Endothelial cell of umbilical vein (primary cell): ENCODE results near the gene H19. TPM values are rescaled to one million over a fixed set of nuclear protein-coding genes. Genes with fewer than 3 reads are reported as not detected.

Source experiments
- BruUV-seq: library from RNA; stranded (reverse); fragments of 400-500 nt; replicated peaks from 2 replicates; lab custom pipeline; 2021; lab: Mats Ljungman, UMichigan
- CTCF ChIA-PET: fragments of 300-600, 350-600 bp; sonication (Branson Sonifier 250); formaldehyde crosslinking; loops from one replicate; lab custom pipeline; 2021; ENCODE audit warnings: antibody characterized with exemption, inconsistent platforms; lab: Charles Lee
- POLR2A ChIA-PET: fragments of 300-600, 350-600 bp; sonication (Branson Sonifier 250); formaldehyde crosslinking; loops from one replicate; lab custom pipeline; 2021; ENCODE audit warnings: antibody characterized with exemption, inconsistent platforms; lab: Charles Lee
- DNase-seq: peaks from one replicate; pipeline ENCODE4 v3.0.0-alpha.2; 2011; ENCODE audit warnings: low read depth, low spot score
- FAIRE-seq: peaks from 2 replicates; lab custom pipeline; 2011; peaks lifted over from hg19 to GRCh38; lab: Jason Lieb, UNC
- H2AFZ ChIP-seq: 2 replicates; pipeline ENCODE4 v1.6.0; 2012; ENCODE audit warnings: low read depth, low read length, control low read depth, inconsistent platforms
- H3K27ac ChIP-seq: 2 replicates; pipeline ENCODE4 v1.5.1; 2011; ENCODE audit warnings: low read depth, mild to moderate bottlenecking, control low read depth, low read length, moderate library complexity; ENCODE audit not compliant: insufficient read depth
- H3K27me3 ChIP-seq, 2 experiments: 2 replicates each; pipeline versions ENCODE4 v1.6.0 to v1.6.1; 2011; ENCODE audit warnings: low read length in 2 of 2, mixed read lengths in 1 of 2; ENCODE audit not compliant: control insufficient read depth in 2 of 2, insufficient read depth in 2 of 2
- H3K36me3 ChIP-seq, 2 experiments: 2 replicates in 1 of 2; 3 replicates in 1 of 2; pipeline ENCODE4 v1.5.1; 2011; ENCODE audit warnings: low read length in 2 of 2, mild to moderate bottlenecking in 1 of 2, moderate library complexity in 1 of 2; ENCODE audit not compliant: control insufficient read depth in 2 of 2, insufficient read depth in 2 of 2; ENCODE audit errors: extremely low read depth in 1 of 2
- H3K4me1 ChIP-seq: 3 replicates; pipeline ENCODE4 v1.5.1; 2011; ENCODE audit warnings: mild to moderate bottlenecking, low read length; ENCODE audit not compliant: control insufficient read depth, insufficient read depth; ENCODE audit errors: extremely low read depth
- H3K4me2 ChIP-seq: 2 replicates; pipeline ENCODE4 v1.6.1; 2011; ENCODE audit warnings: low read length, control low read depth, mixed read lengths; ENCODE audit not compliant: insufficient read depth
- H3K4me3 ChIP-seq, 3 experiments: fragments of 200-600 bp in 1 of 3; sonication (generic), shearing (Covaris generic) in 1 of 3; replicated peaks in 1 of 3; 2 replicates each; pipeline ENCODE4 v1.5.1; 2011 to 2016; ENCODE audit warnings: control low read depth in 3 of 3, low read length in 3 of 3, mild to moderate bottlenecking in 2 of 3, inconsistent platforms in 1 of 3, low read depth in 1 of 3, moderate library complexity in 1 of 3; ENCODE audit not compliant: insufficient read depth in 1 of 3
- H3K79me2 ChIP-seq: 2 replicates; pipeline ENCODE4 v1.6.0; 2012; ENCODE audit warnings: low read length, inconsistent platforms; ENCODE audit not compliant: control insufficient read depth, insufficient read depth
- H3K9ac ChIP-seq: replicated peaks from 2 replicates; pipeline ENCODE3; 2011; ENCODE audit warnings: low read length, control low read depth; ENCODE audit not compliant: insufficient read depth; ENCODE audit errors: extremely low read depth
- H3K9me1 ChIP-seq: replicated peaks from 3 replicates; pipeline ENCODE4 v1.6.0; 2011; ENCODE audit warnings: mild to moderate bottlenecking, low read length; ENCODE audit not compliant: control insufficient read depth, insufficient read depth; ENCODE audit errors: extremely low read depth
- H3K9me3 ChIP-seq: replicated peaks from 2 replicates; pipeline ENCODE4 v1.5.1; 2012; ENCODE audit warnings: low read length, inconsistent platforms; ENCODE audit not compliant: control insufficient read depth, insufficient read depth
- H4K20me1 ChIP-seq: replicated peaks from 2 replicates; pipeline ENCODE3; 2011; ENCODE audit warnings: mild to moderate bottlenecking, low read length; ENCODE audit not compliant: control insufficient read depth, insufficient read depth; ENCODE audit errors: extremely low read depth
- EZH2 ChIP-seq: IDR thresholded peaks from 2 replicates; pipeline ENCODE4 v1.6.1; 2012; ENCODE audit warnings: borderline replicate concordance, low read depth, mild to moderate bottlenecking, moderate library complexity, low read length, inconsistent platforms; ENCODE audit not compliant: severe bottlenecking
- FOS ChIP-seq: IDR thresholded peaks from 2 replicates; pipeline ENCODE4 v1.6.1; 2011; ENCODE audit warnings: mild to moderate bottlenecking, low read length, moderate library complexity, borderline replicate concordance; ENCODE audit not compliant: insufficient read depth
- GATA2 ChIP-seq: IDR thresholded peaks from 2 replicates; pipeline ENCODE4 v1.7.0; 2011; ENCODE audit warnings: low read depth, mild to moderate bottlenecking, moderate library complexity, mixed read lengths, low read length; ENCODE audit not compliant: insufficient read length, insufficient read depth
- JUN ChIP-seq: IDR thresholded peaks from 2 replicates; pipeline ENCODE4 v1.6.1; 2011; ENCODE audit warnings: borderline replicate concordance, low read depth; ENCODE audit not compliant: insufficient read length, insufficient read depth
- MYC ChIP-seq: IDR thresholded peaks from one replicate; pipeline ENCODE4 v1.6.1; 2011; ENCODE audit warnings: mild to moderate bottlenecking, low read depth, low read length
- POLR2A ChIP-seq: IDR thresholded peaks from 2 replicates; pipeline ENCODE4 v1.6.1; 2012; ENCODE audit warnings: low read depth, mild to moderate bottlenecking, control low read depth, low read length
- POLR2AphosphoS5 ChIP-seq: IDR thresholded peaks from 2 replicates; pipeline ENCODE4 v1.6.1; 2012; ENCODE audit warnings: low read depth, mild to moderate bottlenecking, control low read depth, low read length, moderate library complexity; ENCODE audit not compliant: insufficient read depth
- dilution Hi-C: fragments of 300-500 bp; cut with MboI; formaldehyde crosslinking; loops from one replicate; pipeline ENCODE4 v1.15.0; 2019; ENCODE audit warnings: low sequenced_read_pairs; ENCODE audit not compliant: extremely low pct_ligation_motif_present
- intact Hi-C: fragments of 100-400 bp; cut with micrococcal nuclease; formaldehyde crosslinking; loops from one replicate; pipeline ENCODE4 v1.10.0; 2022
- polyA plus RNA-seq, 4 experiments: library from polyadenylated mRNA; depleted of rRNA in 3 of 4; stranded (reverse) in 3 of 4; unstranded in 1 of 4; fragments of >200 nt; gene quantifications; 2 replicates each; pipeline versions ENCODE4 v1.2.1 to v1.2.3, GENCODE V29; 2011 to 2012; ENCODE audit warnings: missing spikeins in 1 of 4
- total RNA-seq: library from RNA; stranded (reverse); gene quantifications from 2 replicates; pipeline ENCODE4 v1.2.3, GENCODE V29; 2021
- TF ChIP-seq, protein P1 (sequence below): IDR thresholded peaks from 2 replicates; pipeline ENCODE4 v1.6.1; 2011; ENCODE audit not compliant: insufficient read depth, insufficient read length

The H19 gene
- total and polyA plus RNA-seq, 2 donors (not counting 3 experiments of a cell fraction or from before 2014, with no cell fraction given), result 0.21 to 3.2 TPM

DNA sequence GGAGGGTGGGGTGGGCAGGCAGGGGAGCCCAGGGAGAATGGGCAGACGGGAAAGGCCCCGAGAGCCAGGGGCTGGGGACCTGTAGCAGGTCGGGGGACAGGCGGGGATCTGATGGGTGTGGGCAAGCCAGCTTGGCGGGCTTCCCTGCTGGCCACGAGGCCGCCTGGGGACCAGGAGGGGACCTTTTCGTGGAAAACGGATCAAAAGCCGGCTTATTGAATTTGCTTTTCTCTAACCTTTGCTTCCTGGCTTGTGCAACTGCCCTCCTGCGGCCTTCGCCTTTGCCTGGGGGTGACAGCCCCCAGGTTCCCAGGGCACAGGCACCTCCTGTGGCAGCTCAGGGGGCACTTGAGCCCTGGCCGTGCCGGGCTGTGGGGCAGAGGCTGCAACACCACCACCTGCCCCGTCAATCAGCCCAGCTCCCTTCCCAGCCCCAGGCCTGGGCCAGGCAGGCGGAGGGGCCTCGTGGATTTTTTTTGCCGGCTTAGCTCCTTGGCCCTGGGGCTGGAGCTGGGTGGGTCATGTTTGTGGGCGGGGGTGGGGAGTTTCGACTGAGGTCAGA is 41.6 kb upstream of the H19 start:
- no peaks in the 10 kb centered on the region for H3K9me1 ChIP-seq
- no peaks in the 10 kb centered on the region for H4K20me1 ChIP-seq
- no peak for FAIRE-seq
- intact Hi-C loops (no loop called here), dilution Hi-C loops (no loop called here)
- no peaks in the 10 kb centered on the region for H3K9me3 ChIP-seq
- POLR2A ChIA-PET, result no interaction called here
- no peak overlapping the region for H3K27ac ChIP-seq
- TF ChIP-seq POLR2AphosphoS5 (no peak), POLR2A (no peak), GATA2 (no peak), FOS (no peak), EZH2 (no peak), JUN (no peak), MYC (no peak)
- TF ChIP-seq, protein P1, sequence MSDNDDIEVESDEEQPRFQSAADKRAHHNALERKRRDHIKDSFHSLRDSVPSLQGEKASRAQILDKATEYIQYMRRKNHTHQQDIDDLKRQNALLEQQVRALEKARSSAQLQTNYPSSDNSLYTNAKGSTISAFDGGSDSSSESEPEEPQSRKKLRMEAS, result no peak
- H2AFZ ChIP-seq, result no peak overlapping the region
- H3K36me3 ChIP-seq, result no peaks in the 10 kb centered on the region
- no peak for DNase-seq
- no TSS peak for BruUV-seq
- no peak overlapping the region for H3K9ac ChIP-seq
- CTCF ChIA-PET, result interaction anchor here (0.6 to 9.3 kb wide), 4 partner anchors 10 to 112 kb away, joined by 3 to 868 read pairs (median 4); no protein-coding TSS in a partner anchor
- H3K4me2 ChIP-seq, result no peak overlapping the region
- no peaks in the 10 kb centered on the region for H3K79me2 ChIP-seq
- H3K27me3 ChIP-seq, result peaks cover 0 to 1% of the 10 kb centered on the region in 2 experiments
- no peak overlapping the region for H3K4me3 ChIP-seq
- H3K4me1 ChIP-seq, result no peaks in the 10 kb centered on the region
